Mononuclear cell (primary cell): Measurements from ENCODE around the gene PLA2G2C. TPM values are rescaled to one million over a fixed set of nuclear protein-coding genes. Genes with fewer than 3 reads are reported as not detected.

ENCODE experiments used
- H3K27me3 ChIP-seq: 2 replicates; pipeline ENCODE4 v1.6.0; 2011; ENCODE audit warnings: low read length, control low read depth; ENCODE audit not compliant: insufficient read depth
- H3K4me1 ChIP-seq: 2 replicates; pipeline ENCODE4 v1.5.1; 2011; ENCODE audit warnings: mild to moderate bottlenecking, low read length, control low read depth; ENCODE audit not compliant: insufficient read depth
- H3K4me3 ChIP-seq: 2 replicates; pipeline ENCODE4 v1.5.1; 2011; ENCODE audit warnings: mild to moderate bottlenecking, low read length, moderate library complexity
- H3K9me3 ChIP-seq: 2 replicates; pipeline ENCODE4 v1.5.1; 2011; ENCODE audit warnings: low read depth, mild to moderate bottlenecking, control low read depth, low read length
- total RNA-seq: library from RNA; depleted of rRNA; stranded (reverse); fragments of >200 nt; gene quantifications from one replicate; pipeline ENCODE4 v1.2.3, GENCODE V29; 2012

PLA2G2C gene
- total RNA-seq, 1 donor = under 0.01 TPM

DNA sequence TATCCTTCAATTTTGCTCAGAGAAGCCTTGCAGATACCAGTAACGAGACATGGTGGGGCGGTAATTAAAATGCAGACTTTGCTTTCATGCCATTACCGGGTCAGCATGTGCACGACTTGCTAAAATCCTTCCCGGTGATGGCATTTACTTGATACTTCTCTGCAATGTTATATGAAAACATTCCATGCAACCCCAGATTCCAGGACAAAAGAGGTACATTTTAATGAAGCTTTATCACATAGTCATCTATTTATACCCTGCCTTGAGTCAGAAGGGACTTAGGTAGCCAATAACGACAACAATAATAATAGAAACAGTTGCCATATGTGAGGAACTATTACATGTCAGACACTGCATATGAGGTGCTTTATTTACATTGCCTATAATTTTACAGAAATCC lies 29.4 kb upstream of the PLA2G2C start:
- Histone ChIP-seq H3K9me3 (no peaks in the 10 kb centered on the region), H3K4me1 (peaks cover 10% of the 10 kb centered on the region), H3K4me3 (no peak overlapping the region), H3K27me3 (peaks cover 25% of the 10 kb centered on the region)

DNA sequence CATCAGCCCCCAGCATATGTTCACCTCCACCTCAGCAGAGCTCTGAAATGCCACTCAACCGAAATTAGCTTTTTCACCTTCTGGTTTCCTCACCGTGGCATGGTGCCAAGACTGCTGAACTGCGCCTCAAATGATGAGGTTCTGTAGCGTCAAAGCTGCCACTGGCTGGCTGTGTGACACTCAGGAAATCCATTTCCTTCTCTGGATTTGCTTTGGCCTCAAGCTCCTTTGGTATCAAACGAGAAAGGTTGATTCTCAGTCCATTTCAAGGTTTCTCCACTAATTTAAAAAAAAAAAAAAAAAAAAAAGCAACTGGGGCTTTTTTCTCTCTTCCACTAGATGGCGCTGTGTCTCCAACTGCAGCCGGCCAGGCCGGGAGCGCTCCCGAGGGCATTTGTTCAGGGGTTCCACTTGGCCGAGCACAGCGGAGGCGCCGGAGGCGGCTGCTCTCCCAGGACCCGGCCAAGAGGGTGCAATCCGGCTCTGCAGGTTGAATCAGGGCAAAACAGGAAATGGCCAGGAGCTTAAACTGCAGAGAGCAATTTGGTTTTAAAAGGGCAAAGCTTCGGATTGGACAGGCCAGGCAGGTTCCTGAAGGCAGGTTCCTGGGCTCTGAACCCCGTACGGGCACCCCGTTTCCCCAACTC lies 26.5 kb upstream of the PLA2G2C start:
- Histone ChIP-seq H3K4me1 (peaks cover 10% of the 10 kb centered on the region), H3K4me3 (no peak overlapping the region), H3K27me3 (peaks cover 23% of the 10 kb centered on the region), H3K9me3 (no peaks in the 10 kb centered on the region)

DNA sequence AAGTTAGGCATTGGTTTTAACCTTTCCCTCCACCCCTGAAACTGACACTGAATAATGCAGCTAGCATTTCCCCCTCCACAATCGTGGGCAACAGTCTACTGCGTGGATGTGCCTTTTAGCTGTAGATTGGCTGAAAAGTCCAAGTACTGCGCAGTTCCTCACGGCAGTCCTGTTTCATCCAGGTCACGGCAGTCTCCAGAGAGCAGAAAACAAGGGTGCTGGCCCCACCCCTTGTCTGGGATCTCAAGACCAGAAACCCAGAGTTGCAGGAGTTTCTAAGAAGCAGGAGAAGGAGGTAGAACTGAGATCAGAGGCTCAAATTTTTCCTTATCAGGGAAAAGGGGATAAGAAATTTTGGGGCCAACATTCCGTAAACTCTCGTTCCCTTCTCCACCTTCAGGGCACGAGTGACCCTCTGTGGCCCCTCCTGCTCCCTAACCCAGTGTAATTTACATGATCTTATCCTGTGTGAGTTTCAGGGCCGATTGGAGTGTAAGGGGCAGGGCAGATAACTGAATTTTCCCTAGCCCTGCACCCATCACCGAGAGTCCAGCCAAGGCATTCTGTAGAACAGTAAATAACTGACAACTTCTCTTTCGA lies 25.9 kb upstream of the PLA2G2C start:
- no peaks in the 10 kb centered on the region for H3K9me3 ChIP-seq
- H3K27me3 ChIP-seq = peaks cover 23% of the 10 kb centered on the region
- peaks cover 10% of the 10 kb centered on the region for H3K4me1 ChIP-seq
- H3K4me3 ChIP-seq = no peak overlapping the region

- Histone ChIP-seq H3K4me3 (no peak overlapping the region), H3K4me1 (peaks cover 10% of the 10 kb centered on the region), H3K9me3 (no peaks in the 10 kb centered on the region), H3K27me3 (peaks cover 22% of the 10 kb centered on the region)
Observed at GRCh38 chr1:20211511-20211931, 25.2 kb upstream of the PLA2G2C start.

GRCh38 chr1:20210736-20211460 lies 24.6 kb upstream of the PLA2G2C start:
- Histone ChIP-seq H3K4me3 (no peak overlapping the region), H3K4me1 (peaks cover 10% of the 10 kb centered on the region), H3K27me3 (peaks cover 19% of the 10 kb centered on the region), H3K9me3 (no peaks in the 10 kb centered on the region)

- Histone ChIP-seq H3K27me3 (peaks cover 13% of the 10 kb centered on the region), H3K4me1 (peaks cover 10% of the 10 kb centered on the region), H3K4me3 (no peak overlapping the region), H3K9me3 (no peaks in the 10 kb centered on the region)
Observed at GRCh38 chr1:20209471-20209870, 23.2 kb upstream of the PLA2G2C start.

GRCh38 chr1:20207546-20207945 lies 21.2 kb upstream of the PLA2G2C start:
- Histone ChIP-seq H3K4me3 (no peak overlapping the region), H3K4me1 (peaks cover 3% of the 10 kb centered on the region), H3K27me3 (peaks cover 5% of the 10 kb centered on the region), H3K9me3 (no peaks in the 10 kb centered on the region)

- Histone ChIP-seq H3K27me3 (no peaks in the 10 kb centered on the region), H3K9me3 (no peaks in the 10 kb centered on the region), H3K4me3 (no peak overlapping the region), H3K4me1 (no peaks in the 10 kb centered on the region)
Observed at GRCh38 chr1:20202166-20202565, 15.8 kb upstream of the PLA2G2C start.

GRCh38 chr1:20200966-20201365 lies 14.6 kb upstream of the PLA2G2C start:
- H3K27me3 ChIP-seq = no peaks in the 10 kb centered on the region
- H3K4me1 ChIP-seq = no peaks in the 10 kb centered on the region
- H3K4me3 ChIP-seq = no peak overlapping the region
- H3K9me3 ChIP-seq = no peaks in the 10 kb centered on the region

DNA sequence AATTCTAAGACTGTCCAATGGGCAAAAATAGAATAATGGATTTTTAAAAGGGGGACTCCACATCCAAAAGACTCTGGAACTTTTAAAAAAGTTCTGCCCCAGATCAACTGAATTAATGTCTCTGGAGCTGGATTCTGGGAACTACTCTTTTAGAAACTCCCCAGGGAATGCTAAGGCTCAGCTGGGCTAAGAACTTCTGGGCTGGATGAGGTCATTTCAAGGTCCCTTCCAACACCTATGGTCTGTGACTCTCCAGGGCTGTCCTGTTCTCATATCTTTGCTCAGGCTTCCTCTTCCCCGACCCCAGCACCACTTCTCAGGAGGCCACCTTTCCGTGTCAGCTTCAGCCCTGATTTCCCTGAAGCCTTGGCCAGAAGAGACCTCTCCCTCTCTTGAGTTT lies 13.5 kb upstream of the PLA2G2C start:
- Histone ChIP-seq H3K9me3 (no peaks in the 10 kb centered on the region), H3K27me3 (no peaks in the 10 kb centered on the region), H3K4me3 (no peak overlapping the region), H3K4me1 (no peaks in the 10 kb centered on the region)

DNA sequence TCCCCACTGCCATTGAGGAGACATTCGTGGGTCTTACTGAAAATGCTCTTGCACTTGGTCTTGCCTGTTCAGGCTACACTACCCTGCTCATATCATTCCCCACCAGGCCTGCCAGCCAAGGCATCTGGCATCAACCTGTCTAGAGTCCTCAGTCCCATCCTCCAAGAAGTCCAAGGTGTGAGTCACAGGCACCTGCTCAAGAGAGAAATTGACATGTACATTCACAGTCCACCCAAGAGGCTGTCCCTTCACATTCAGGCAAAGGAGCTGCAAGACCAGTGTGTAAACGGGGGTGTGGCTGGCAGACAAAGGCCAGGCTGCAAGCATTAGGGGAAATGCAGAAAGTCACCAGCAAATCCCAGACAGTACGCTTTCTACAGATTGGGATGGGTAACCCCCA lies 13.1 kb upstream of the PLA2G2C start:
- no peaks in the 10 kb centered on the region for H3K27me3 ChIP-seq
- H3K4me3 ChIP-seq = no peak overlapping the region
- no peaks in the 10 kb centered on the region for H3K9me3 ChIP-seq
- H3K4me1 ChIP-seq = no peaks in the 10 kb centered on the region

GRCh38 chr1:20198918-20199317 lies 12.6 kb upstream of the PLA2G2C start:
- no peaks in the 10 kb centered on the region for H3K4me1 ChIP-seq
- no peaks in the 10 kb centered on the region for H3K9me3 ChIP-seq
- H3K27me3 ChIP-seq = no peaks in the 10 kb centered on the region
- no peak overlapping the region for H3K4me3 ChIP-seq

- Histone ChIP-seq H3K4me1 (no peaks in the 10 kb centered on the region), H3K4me3 (no peak overlapping the region), H3K9me3 (no peaks in the 10 kb centered on the region), H3K27me3 (no peaks in the 10 kb centered on the region)
Observed at GRCh38 chr1:20198296-20198695, 12.0 kb upstream of the PLA2G2C start.

- H3K9me3 ChIP-seq = no peaks in the 10 kb centered on the region
- no peak overlapping the region for H3K4me3 ChIP-seq
Observed at GRCh38 chr1:20197329-20197791, 11.0 kb upstream of the PLA2G2C start.

GRCh38 chr1:20195462-20195780 lies 9.1 kb upstream of the PLA2G2C start:
- Histone ChIP-seq H3K9me3 (no peaks in the 10 kb centered on the region), H3K4me3 (no peak overlapping the region), H3K4me1 (no peaks in the 10 kb centered on the region), H3K27me3 (no peaks in the 10 kb centered on the region)

More at GRCh38 chr1:20197329-20197791, 11.0 kb upstream of the PLA2G2C start:
- H3K27me3 ChIP-seq = no peaks in the 10 kb centered on the region
- no peaks in the 10 kb centered on the region for H3K4me1 ChIP-seq
